Measurements from ENCODE around the gene RNF213.

DNA sequence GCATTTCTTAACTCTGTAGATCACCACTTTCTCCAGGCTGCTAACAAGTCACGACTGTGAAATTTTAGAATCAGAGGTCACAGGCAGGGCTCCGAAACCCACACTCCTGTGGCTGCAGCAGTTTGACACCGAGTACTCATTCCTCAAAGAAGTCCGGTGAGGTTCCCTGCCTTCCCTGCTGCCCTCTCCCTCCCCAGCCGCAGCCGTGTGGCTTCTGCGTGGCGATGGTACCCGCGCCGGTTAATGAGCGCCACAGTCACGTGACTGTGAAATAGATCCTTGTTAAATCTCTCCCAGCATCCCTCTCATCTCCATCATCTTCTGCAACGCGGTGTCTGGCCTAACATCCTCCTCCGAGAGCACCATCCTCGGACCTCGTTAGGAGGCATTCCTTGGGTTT is 89.1 kb downstream of the RNF213 start:
- TF ChIP-seq, protein P1, sequence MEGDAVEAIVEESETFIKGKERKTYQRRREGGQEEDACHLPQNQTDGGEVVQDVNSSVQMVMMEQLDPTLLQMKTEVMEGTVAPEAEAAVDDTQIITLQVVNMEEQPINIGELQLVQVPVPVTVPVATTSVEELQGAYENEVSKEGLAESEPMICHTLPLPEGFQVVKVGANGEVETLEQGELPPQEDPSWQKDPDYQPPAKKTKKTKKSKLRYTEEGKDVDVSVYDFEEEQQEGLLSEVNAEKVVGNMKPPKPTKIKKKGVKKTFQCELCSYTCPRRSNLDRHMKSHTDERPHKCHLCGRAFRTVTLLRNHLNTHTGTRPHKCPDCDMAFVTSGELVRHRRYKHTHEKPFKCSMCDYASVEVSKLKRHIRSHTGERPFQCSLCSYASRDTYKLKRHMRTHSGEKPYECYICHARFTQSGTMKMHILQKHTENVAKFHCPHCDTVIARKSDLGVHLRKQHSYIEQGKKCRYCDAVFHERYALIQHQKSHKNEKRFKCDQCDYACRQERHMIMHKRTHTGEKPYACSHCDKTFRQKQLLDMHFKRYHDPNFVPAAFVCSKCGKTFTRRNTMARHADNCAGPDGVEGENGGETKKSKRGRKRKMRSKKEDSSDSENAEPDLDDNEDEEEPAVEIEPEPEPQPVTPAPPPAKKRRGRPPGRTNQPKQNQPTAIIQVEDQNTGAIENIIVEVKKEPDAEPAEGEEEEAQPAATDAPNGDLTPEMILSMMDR (IDR thresholded peaks at IDR 0.05) = no peak
- no peak for TF ChIP-seq EP300 (IDR thresholded peaks at IDR 0.05)
